ENCODE data around the gene VAMP5.

VAMP5 gene

DNA sequence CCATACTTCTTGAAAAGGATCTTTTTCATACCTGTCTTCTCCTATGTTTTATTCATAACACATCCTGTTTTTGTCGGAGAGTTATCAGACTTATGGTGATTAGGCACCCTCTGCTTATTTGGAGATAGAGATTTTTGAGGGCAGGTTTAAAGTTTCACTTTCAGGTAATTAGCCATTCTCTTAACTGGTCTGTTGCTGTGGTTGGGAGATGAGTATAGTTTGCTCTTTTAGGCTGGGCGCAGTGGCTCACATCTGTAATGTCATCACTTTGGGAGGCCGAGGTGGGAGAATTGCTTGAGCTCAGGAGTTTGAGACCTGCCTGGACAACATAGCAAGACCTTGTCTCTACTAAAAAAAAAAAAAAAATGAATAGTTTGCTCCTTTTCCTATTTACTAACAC is 58.5 kb downstream of the VAMP5 start:
- DNase-seq, result no peak

Data from retina (tissue), 1 donor.